A673 (cell line): ENCODE measurements around the gene MSANTD1. TPM values are rescaled to one million over a fixed set of nuclear protein-coding genes. Genes with fewer than 3 reads are reported as not detected.

ENCODE experiments used
- BruUV-seq: library from RNA; stranded (reverse); fragments of 400-500 nt; replicated peaks from 2 replicates; lab custom pipeline; 2021; lab: Mats Ljungman, UMichigan
- CTCF ChIA-PET: fragments of 300-600 bp; sonication (Branson Sonifier 250); formaldehyde crosslinking; loops from one replicate; lab custom pipeline; 2022; ENCODE audit warnings: antibody characterized with exemption; lab: Charles Lee
- POLR2A ChIA-PET: fragments of 300-600 bp; sonication (Branson Sonifier 250); formaldehyde crosslinking; loops from one replicate; lab custom pipeline; 2022; ENCODE audit warnings: antibody characterized with exemption; ENCODE audit not compliant: low non-redundant PET; lab: Charles Lee
- DNase-seq: peaks from one replicate; pipeline ENCODE4 v3.0.0-alpha.2; 2015; ENCODE audit warnings: low spot score
- H3K27ac ChIP-seq: fragments of 200-600 bp; sonication (generic); 2 replicates; pipeline ENCODE4 v1.5.1; 2016; ENCODE audit warnings: mixed run types, low read depth, mild to moderate bottlenecking, mixed read lengths, antibody characterized with exemption, low read length; ENCODE audit not compliant: poor library complexity, severe bottlenecking
- H3K27me3 ChIP-seq: fragments of 200-600 bp; sonication (generic); replicated peaks from 2 replicates; pipeline ENCODE4 v1.6.1; 2017; ENCODE audit warnings: mixed run types, low read depth, mild to moderate bottlenecking, mixed read lengths, antibody characterized with exemption, low read length; ENCODE audit not compliant: insufficient read depth, poor library complexity
- H3K36me3 ChIP-seq: fragments of 200-600 bp; sonication (generic); 2 replicates; pipeline ENCODE4 v1.6.1; 2016; ENCODE audit warnings: mixed run types, mild to moderate bottlenecking, mixed read lengths, antibody characterized with exemption, low read length; ENCODE audit not compliant: insufficient read depth, poor library complexity, severe bottlenecking
- H3K4me1 ChIP-seq: fragments of 200-600 bp; sonication (generic); 2 replicates; pipeline ENCODE4 v1.6.1; 2017; ENCODE audit warnings: mixed run types, mild to moderate bottlenecking, mixed read lengths, antibody characterized with exemption, low read length; ENCODE audit not compliant: insufficient read depth, poor library complexity, severe bottlenecking
- H3K4me3 ChIP-seq: fragments of 200-600 bp; sonication (generic); 2 replicates; pipeline ENCODE4 v1.5.1; 2016; ENCODE audit warnings: low read depth, mixed run types, mild to moderate bottlenecking, mixed read lengths, low read length; ENCODE audit not compliant: poor library complexity, severe bottlenecking
- H3K9me3 ChIP-seq: fragments of 200-600 bp; sonication (generic); 2 replicates; pipeline ENCODE4 v1.6.1; 2016; ENCODE audit warnings: mixed run types, low read depth, mild to moderate bottlenecking, mixed read lengths, antibody characterized with exemption, low read length; ENCODE audit not compliant: poor library complexity, severe bottlenecking
- CTCF ChIP-seq: fragments of 300-800, 200-600 bp; sonication (generic); conservative IDR thresholded peaks from 2 replicates; pipeline ENCODE4 v1.5.1; 2017; ENCODE audit warnings: low read depth, mild to moderate bottlenecking, antibody characterized with exemption, low read length, moderate library complexity, mixed read lengths
- EZH2 ChIP-seq: fragments of 200-600 bp; sonication (generic); IDR thresholded peaks from 2 replicates; pipeline ENCODE4 v1.6.1; 2017; ENCODE audit warnings: borderline replicate concordance, low read depth, mild to moderate bottlenecking, mixed read lengths, antibody characterized with exemption, low read length; ENCODE audit not compliant: poor library complexity, severe bottlenecking
- intact Hi-C: fragments of 100-400 bp; cut with micrococcal nuclease; formaldehyde crosslinking; loops from one replicate; pipeline ENCODE4 v1.10.0; 2022; ENCODE audit not compliant: unreplicated experiment
- total RNA-seq: library from RNA; stranded (reverse); gene quantifications from 2 replicates; pipeline ENCODE4 v1.2.3, GENCODE V29; 2021

Gene MSANTD1
- total RNA-seq, 1 experiment from 2014 or later: 2.3 TPM

DNA sequence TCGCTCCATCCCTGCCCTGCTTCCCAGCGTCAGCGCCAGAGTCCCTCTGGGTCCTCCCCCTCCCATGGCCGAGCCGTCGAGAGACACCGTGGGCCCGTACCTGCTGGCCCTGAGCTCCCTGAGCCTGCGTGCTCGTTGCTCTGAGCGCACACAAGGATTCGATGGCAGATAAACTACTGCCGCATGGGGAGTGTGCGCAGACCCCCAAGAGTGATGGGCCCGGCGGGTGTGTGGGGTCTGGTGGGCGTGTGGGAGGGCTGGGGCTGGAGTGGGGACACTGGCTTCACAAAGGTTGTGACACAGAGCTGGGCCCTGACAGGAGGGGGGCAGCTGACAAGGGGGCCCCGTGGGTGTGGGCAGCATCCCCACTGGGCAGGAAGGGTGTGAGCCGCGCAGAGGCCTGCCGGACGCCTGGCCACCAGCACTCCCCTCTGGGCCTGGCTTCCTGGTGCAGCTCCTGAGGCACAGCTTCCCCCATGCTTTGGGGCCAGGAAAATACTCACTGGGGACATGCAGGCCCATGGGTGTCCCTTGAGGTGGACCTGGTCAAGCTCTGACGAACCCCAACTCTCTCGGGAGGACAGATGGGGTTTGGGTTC lies 39.1 kb downstream of the MSANTD1 start:
- H3K27ac ChIP-seq: no peak overlapping the region
- H3K27me3 ChIP-seq: no peaks in the 10 kb centered on the region
- no peak overlapping the region for H3K4me3 ChIP-seq
- DNase-seq: no peak
- peaks cover 14% of the 10 kb centered on the region for H3K4me1 ChIP-seq
- CTCF ChIA-PET: no interaction called here
- no TSS peak for BruUV-seq
- H3K9me3 ChIP-seq: no peaks in the 10 kb centered on the region
- POLR2A ChIA-PET: no interaction called here
- intact Hi-C loops: no loop called here
- TF ChIP-seq CTCF: no peak
- TF ChIP-seq EZH2: no peak
- no peaks in the 10 kb centered on the region for H3K36me3 ChIP-seq

DNA sequence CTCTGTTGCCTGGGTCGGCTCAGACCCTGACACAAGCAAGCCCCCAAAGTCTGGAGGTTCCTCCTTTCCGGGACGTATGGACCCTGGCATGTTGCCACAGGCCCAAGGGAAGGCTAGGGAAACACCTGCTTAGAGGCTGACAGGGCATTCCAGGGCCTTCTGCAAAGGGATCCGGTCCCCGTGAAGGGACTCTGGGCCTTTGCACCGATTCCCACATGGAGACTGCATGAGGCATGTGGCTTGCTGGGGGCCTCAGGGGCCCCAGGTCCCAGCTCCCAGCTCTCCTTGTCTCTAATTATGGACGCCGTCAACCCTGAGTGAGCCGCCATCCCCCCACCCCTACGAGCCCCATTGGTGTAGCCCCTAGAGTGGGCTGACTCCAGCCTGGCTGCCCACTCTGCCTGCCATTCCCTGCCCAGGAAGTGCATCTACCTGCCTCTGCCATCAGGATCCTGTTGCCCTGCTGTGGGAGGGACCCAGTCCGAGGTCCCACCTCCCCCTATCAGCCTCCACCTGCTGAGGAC lies 39.7 kb downstream of the MSANTD1 start:
- no TSS peak for BruUV-seq
- no peak overlapping the region for H3K4me3 ChIP-seq
- H3K27me3 ChIP-seq: no peaks in the 10 kb centered on the region
- ChIA-PET POLR2A (no interaction called here), CTCF (no interaction called here)
- H3K9me3 ChIP-seq: no peaks in the 10 kb centered on the region
- H3K27ac ChIP-seq: no peak overlapping the region
- no peak for TF ChIP-seq CTCF
- TF ChIP-seq EZH2: no peak
- intact Hi-C loops: no loop called here
- no peaks in the 10 kb centered on the region for H3K36me3 ChIP-seq
- peaks cover 14% of the 10 kb centered on the region for H3K4me1 ChIP-seq
- DNase-seq: no peak

- TF ChIP-seq EZH2: no peak
- TF ChIP-seq CTCF: no peak
- H3K4me1 ChIP-seq: peaks cover 16% of the 10 kb centered on the region
- CTCF ChIA-PET: no interaction called here
- POLR2A ChIA-PET: no interaction called here
- no peak overlapping the region for H3K4me3 ChIP-seq
- intact Hi-C loops: no loop called here
- DNase-seq: no peak
- H3K27ac ChIP-seq: no peak overlapping the region
- no peaks in the 10 kb centered on the region for H3K9me3 ChIP-seq
- H3K36me3 ChIP-seq: no peaks in the 10 kb centered on the region
- no peaks in the 10 kb centered on the region for H3K27me3 ChIP-seq
- BruUV-seq: no TSS peak
Measured at GRCh38 chr4:3290476-3290875, 41.5 kb downstream of the MSANTD1 start.
